Neural progenitor cell (in vitro differentiated cells): Measurements from ENCODE around the gene OPRD1. TPM values are rescaled to one million over a fixed set of nuclear protein-coding genes. Genes with fewer than 3 reads are reported as not detected.

Experiments
- DNase-seq: peaks from one replicate; pipeline ENCODE4 v3.0.0-alpha.2; 2016; ENCODE audit warnings: low spot score
- H2AFZ ChIP-seq: fragments of 200-600 bp; sonication (generic); replicated peaks from 2 replicates; pipeline ENCODE4 v1.6.1; 2016; ENCODE audit warnings: antibody characterized with exemption
- H3F3A ChIP-seq: fragments of 200-600 bp; sonication (generic); 2 replicates; pipeline ENCODE4 v1.6.1; 2016; ENCODE audit warnings: antibody characterized with exemption, low read depth
- H3K27ac ChIP-seq: fragments of 200-600 bp; sonication (generic); 2 replicates; pipeline ENCODE4 v1.5.1; 2016; ENCODE audit warnings: mild to moderate bottlenecking
- H3K27me3 ChIP-seq: fragments of 200-600 bp; sonication (generic); 2 replicates; pipeline ENCODE4 v1.6.1; 2016; ENCODE audit warnings: mild to moderate bottlenecking, moderate library complexity
- H3K36me3 ChIP-seq: fragments of 200-600 bp; sonication (generic); 2 replicates; pipeline ENCODE4 v1.5.1; 2016
- H3K4me1 ChIP-seq: fragments of 200-600 bp; sonication (generic); 2 replicates; pipeline ENCODE4 v1.6.1; 2016; ENCODE audit warnings: mixed run types
- H3K4me2 ChIP-seq: fragments of 200-600 bp; sonication (generic); 2 replicates; pipeline ENCODE4 v1.6.1; 2016
- H3K4me3 ChIP-seq: fragments of 200-600 bp; sonication (generic); 2 replicates; pipeline ENCODE4 v1.5.1; 2016
- H3K79me2 ChIP-seq: fragments of 200-600 bp; sonication (generic); 2 replicates; pipeline ENCODE4 v1.6.1; 2016; ENCODE audit warnings: low read depth
- H3K9ac ChIP-seq: fragments of 200-600 bp; sonication (generic); 2 replicates; pipeline ENCODE4 v1.6.1; 2016
- H3K9me3 ChIP-seq: fragments of 200-600 bp; sonication (generic); 2 replicates; pipeline ENCODE4 v1.5.1; 2016; ENCODE audit warnings: low read depth
- H4K20me1 ChIP-seq: fragments of 200-600 bp; sonication (generic); 2 replicates; pipeline ENCODE4 v1.6.1; 2016; ENCODE audit warnings: low read depth
- H3K27ac Mint-ChIP-seq: 3 replicates; pipeline ENCODE4 v1.8.0; 2021; ENCODE audit warnings: mixed read lengths
- H3K27me3 Mint-ChIP-seq: 2 replicates; pipeline ENCODE4 v1.8.0; 2022; ENCODE audit warnings: low read depth, mild to moderate bottlenecking, inconsistent platforms, moderate library complexity, mixed read lengths; ENCODE audit not compliant: insufficient read depth
- H3K36me3 Mint-ChIP-seq: 3 replicates; pipeline ENCODE4 v1.8.0; 2021; ENCODE audit warnings: mixed read lengths
- H3K4me1 Mint-ChIP-seq: 3 replicates; pipeline ENCODE4 v1.8.0; 2021; ENCODE audit warnings: mixed read lengths
- H3K4me3 Mint-ChIP-seq: 3 replicates; pipeline ENCODE4 v1.8.0; 2021; ENCODE audit warnings: mild to moderate bottlenecking, moderate library complexity, mixed read lengths
- H3K9me3 Mint-ChIP-seq: 3 replicates; pipeline ENCODE4 v1.8.0; 2020; ENCODE audit warnings: mixed read lengths
- CTCF ChIP-seq: fragments of 200-600 bp; sonication (generic); IDR thresholded peaks from 2 replicates; pipeline ENCODE4 v1.5.1; 2017; ENCODE audit warnings: antibody characterized with exemption, mild to moderate bottlenecking
- EZH2 ChIP-seq: fragments of 200-600 bp; sonication (generic); IDR thresholded peaks from 2 replicates; pipeline ENCODE4 v1.6.1; 2017; ENCODE audit warnings: antibody characterized with exemption, mild to moderate bottlenecking, moderate library complexity
- EZH2phosphoT487 ChIP-seq: fragments of 200-600 bp; sonication (generic); IDR thresholded peaks from 2 replicates; pipeline ENCODE4 v1.6.1; 2017; ENCODE audit warnings: antibody characterized with exemption
- total RNA-seq: library from RNA; depleted of rRNA; stranded (reverse); fragments of >200 nt; gene quantifications from 2 replicates; pipeline ENCODE4 v1.2.3, GENCODE V29; 2015; ENCODE audit warnings: low replicate concordance

The OPRD1 gene
- total RNA-seq, 1 donor from 2014 or later = 0.37 TPM

GRCh38 chr1:28807986-28808385 lies 4.0 kb upstream of the OPRD1 start:
- Histone ChIP-seq H3K36me3 (no peaks in the 10 kb centered on the region), H3K4me2 (no peak overlapping the region), H3K4me1 (peaks cover 6% of the 10 kb centered on the region), H3K79me2 (no peaks in the 10 kb centered on the region), H2AFZ (no peak overlapping the region), H4K20me1 (no peaks in the 10 kb centered on the region), H3F3A (peaks cover 9% of the 10 kb centered on the region), H3K9ac (no peak overlapping the region), H3K27me3 (peaks cover 32% of the 10 kb centered on the region), H3K4me3 (no peak overlapping the region), H3K27ac (no peak overlapping the region), H3K9me3 (no peaks in the 10 kb centered on the region)
- H3K36me3 Mint-ChIP-seq = no peaks in the 10 kb centered on the region
- TF ChIP-seq EZH2 = no peak
- TF ChIP-seq EZH2phosphoT487 = no peak
- TF ChIP-seq CTCF = no peak
- H3K4me1 Mint-ChIP-seq = peaks cover 40% of the 10 kb centered on the region
- no peak for DNase-seq
- peaks cover 8% of the 10 kb centered on the region for H3K9me3 Mint-ChIP-seq
- H3K27ac Mint-ChIP-seq = no peak overlapping the region
- peaks cover 33% of the 10 kb centered on the region for H3K27me3 Mint-ChIP-seq
- no peak overlapping the region for H3K4me3 Mint-ChIP-seq

GRCh38 chr1:28811369-28811765 lies 603 bp upstream of the OPRD1 start:
- H3K9ac ChIP-seq = no peak overlapping the region
- H3K9me3 ChIP-seq = no peaks in the 10 kb centered on the region
- peaks cover 13% of the 10 kb centered on the region for H3F3A ChIP-seq
- H3K27me3 ChIP-seq = peaks cover 55% of the 10 kb centered on the region
- no peaks in the 10 kb centered on the region for H3K9me3 Mint-ChIP-seq
- no peak overlapping the region for H2AFZ ChIP-seq
- H3K27ac Mint-ChIP-seq = no peak overlapping the region
- peaks cover 35% of the 10 kb centered on the region for H3K4me1 Mint-ChIP-seq
- no peaks in the 10 kb centered on the region for H3K79me2 ChIP-seq
- no peak overlapping the region for H3K27ac ChIP-seq
- no peak for TF ChIP-seq CTCF
- DNase-seq = no peak
- no peaks in the 10 kb centered on the region for H3K36me3 ChIP-seq
- H4K20me1 ChIP-seq = no peaks in the 10 kb centered on the region
- peaks cover 47% of the 10 kb centered on the region for H3K27me3 Mint-ChIP-seq
- no peaks in the 10 kb centered on the region for H3K36me3 Mint-ChIP-seq
- no peak overlapping the region for H3K4me2 ChIP-seq
- H3K4me3 Mint-ChIP-seq = peak overlapping the region; percentile 81
- H3K4me3 ChIP-seq = no peak overlapping the region
- H3K4me1 ChIP-seq = peaks cover 17% of the 10 kb centered on the region

GRCh38 chr1:28812669-28813468 lies 899 bp downstream of the OPRD1 start:
- Histone ChIP-seq H3K9me3 (no peaks in the 10 kb centered on the region), H3K9ac (no peak overlapping the region), H3K4me3 (peak overlapping the region; percentile 43), H3K27me3 (peaks cover 55% of the 10 kb centered on the region), H3K4me1 (peaks cover 17% of the 10 kb centered on the region), H3K27ac (no peak overlapping the region), H3K79me2 (no peaks in the 10 kb centered on the region), H4K20me1 (no peaks in the 10 kb centered on the region), H3K4me2 (peak overlapping the region; percentile 79), H2AFZ (peak overlapping the region; percentile 99), H3K36me3 (no peaks in the 10 kb centered on the region), H3F3A (peaks cover 13% of the 10 kb centered on the region)
- no peaks in the 10 kb centered on the region for H3K36me3 Mint-ChIP-seq
- H3K27me3 Mint-ChIP-seq = peaks cover 54% of the 10 kb centered on the region
- H3K27ac Mint-ChIP-seq = no peak overlapping the region
- TF ChIP-seq EZH2phosphoT487 (peak; percentile 16), CTCF (no peak)
- peak overlapping the region; percentile 73 for H3K4me3 Mint-ChIP-seq
- DNase-seq = no peak
- H3K9me3 Mint-ChIP-seq = no peaks in the 10 kb centered on the region
- peaks cover 34% of the 10 kb centered on the region for H3K4me1 Mint-ChIP-seq
